H9 (cell line): ENCODE measurements around the gene GRM5. TPM values are rescaled to one million over a fixed set of nuclear protein-coding genes. Genes with fewer than 3 reads are reported as not detected.

Experiments used
- DNase-seq: peaks from one replicate; pipeline ENCODE4 v3.0.0-alpha.2; 2017
- H2AFZ ChIP-seq: one replicate; pipeline ENCODE4 v1.6.1; 2013; ENCODE audit warnings: mild to moderate bottlenecking, low read length, control low read depth, moderate library complexity
- H2AK5ac ChIP-seq: 2 replicates; pipeline ENCODE4 v1.6.1; 2013; ENCODE audit warnings: low read length, control low read depth, mixed read lengths; ENCODE audit not compliant: insufficient read length
- H2BK120ac ChIP-seq: one replicate; pipeline ENCODE4 v1.6.1; 2013; ENCODE audit warnings: low read depth, mild to moderate bottlenecking, low read length, control low read depth, inconsistent platforms; ENCODE audit not compliant: poor library complexity, severe bottlenecking
- H2BK12ac ChIP-seq: 2 replicates; pipeline ENCODE4 v1.6.1; 2013; ENCODE audit warnings: low read length, control low read depth, mixed read lengths, low read depth; ENCODE audit not compliant: insufficient read length
- H2BK15ac ChIP-seq: 2 replicates; pipeline ENCODE4 v1.6.1; 2013; ENCODE audit warnings: low read depth, low read length, control low read depth
- H2BK20ac ChIP-seq: one replicate; pipeline ENCODE4 v1.6.1; 2013; ENCODE audit warnings: low read depth, mild to moderate bottlenecking, low read length, control low read depth, inconsistent platforms; ENCODE audit not compliant: poor library complexity, severe bottlenecking
- H2BK5ac ChIP-seq: 2 replicates; pipeline ENCODE4 v1.6.1; 2013; ENCODE audit warnings: low read length, control low read depth, mixed read lengths; ENCODE audit not compliant: insufficient read length
- H3K14ac ChIP-seq: 2 replicates; pipeline ENCODE4 v1.6.1; 2013; ENCODE audit warnings: low read length, control low read depth; ENCODE audit not compliant: insufficient read depth
- H3K18ac ChIP-seq: 2 replicates; pipeline ENCODE4 v1.6.1; 2013; ENCODE audit warnings: low read depth, mild to moderate bottlenecking, mixed read lengths, low read length, control low read depth; ENCODE audit not compliant: insufficient read length
- H3K23ac ChIP-seq: 2 replicates; pipeline ENCODE4 v1.6.1; 2013; ENCODE audit warnings: low read length, control low read depth, mixed read lengths, low read depth; ENCODE audit not compliant: insufficient read length
- H3K23me2 ChIP-seq: 2 replicates; pipeline ENCODE4 v1.6.1; 2013; ENCODE audit warnings: low read depth, mild to moderate bottlenecking, mixed read lengths, low read length, control low read depth; ENCODE audit not compliant: insufficient read length, poor library complexity, severe bottlenecking
- H3K27ac ChIP-seq: 2 replicates; pipeline ENCODE4 v1.5.1; 2013; ENCODE audit warnings: low read length, control low read depth, mixed read lengths, low read depth; ENCODE audit not compliant: insufficient read length
- H3K27me3 ChIP-seq: 2 replicates; pipeline ENCODE4 v1.6.1; 2013; ENCODE audit warnings: low read length, control low read depth, inconsistent platforms; ENCODE audit not compliant: insufficient read depth
- H3K4ac ChIP-seq: 2 replicates; pipeline ENCODE4 v1.6.1; 2013; ENCODE audit warnings: low read depth, mild to moderate bottlenecking, control low read depth, inconsistent platforms, low read length, moderate library complexity
- H3K4me1 ChIP-seq: 2 replicates; pipeline ENCODE4 v1.6.1; 2013; ENCODE audit warnings: low read length, control low read depth, inconsistent platforms; ENCODE audit not compliant: insufficient read depth
- H3K4me2 ChIP-seq: 2 replicates; pipeline ENCODE4 v1.6.1; 2013; ENCODE audit warnings: low read length, control low read depth, mixed read lengths; ENCODE audit not compliant: insufficient read length, insufficient read depth
- H3K56ac ChIP-seq: 2 replicates; pipeline ENCODE4 v1.6.1; 2013; ENCODE audit warnings: low read depth, mild to moderate bottlenecking, mixed read lengths, low read length, control low read depth; ENCODE audit not compliant: insufficient read length
- H3K79me1 ChIP-seq: 2 replicates; pipeline ENCODE4 v1.6.1; 2013; ENCODE audit warnings: low read depth, mild to moderate bottlenecking, moderate library complexity, low read length, control low read depth, inconsistent platforms; ENCODE audit not compliant: insufficient read depth, poor library complexity, severe bottlenecking
- H3K79me2 ChIP-seq: 2 replicates; pipeline ENCODE4 v1.6.1; 2013; ENCODE audit warnings: low read length, control low read depth, inconsistent platforms; ENCODE audit not compliant: insufficient read depth
- H3K9ac ChIP-seq: 2 replicates; pipeline ENCODE4 v1.6.1; 2013; ENCODE audit warnings: low read length, control low read depth, mixed read lengths; ENCODE audit not compliant: insufficient read length; ENCODE audit errors: extremely low read depth
- H3K9me3 ChIP-seq: one replicate; pipeline ENCODE4 v1.6.1; 2013; ENCODE audit warnings: low read depth, low read length, inconsistent platforms; ENCODE audit not compliant: control insufficient read depth
- H3T11ph ChIP-seq: one replicate; pipeline ENCODE4 v1.6.1; 2013; ENCODE audit warnings: mild to moderate bottlenecking, low read length, control low read depth, inconsistent platforms
- H4K20me1 ChIP-seq: one replicate; pipeline ENCODE4 v1.6.1; 2013; ENCODE audit not compliant: control insufficient read depth, insufficient read length, insufficient read depth
- H4K5ac ChIP-seq: 2 replicates; pipeline ENCODE4 v1.6.1; 2013; ENCODE audit warnings: low read depth, mild to moderate bottlenecking, mixed read lengths, low read length, control low read depth; ENCODE audit not compliant: insufficient read length
- H4K8ac ChIP-seq: replicated peaks from 2 replicates; pipeline ENCODE4 v1.6.1; 2013; ENCODE audit warnings: low read length, control low read depth, mixed read lengths, low read depth; ENCODE audit not compliant: insufficient read length
- H4K91ac ChIP-seq: 2 replicates; pipeline ENCODE4 v1.6.1; 2013; ENCODE audit warnings: low read depth, mild to moderate bottlenecking, moderate library complexity, mixed read lengths, low read length, control low read depth; ENCODE audit not compliant: insufficient read length
- H3K27ac Mint-ChIP-seq, 3 experiments: 2 replicates in 2 of 3; 3 replicates in 1 of 3; pipeline ENCODE4 v1.8.0; 2020 to 2021; ENCODE audit warnings: mixed read lengths in 3 of 3, mild to moderate bottlenecking in 1 of 3, moderate library complexity in 1 of 3
- H3K27me3 Mint-ChIP-seq: 2 replicates; pipeline ENCODE4 v1.8.0; 2021; ENCODE audit warnings: low read depth, mild to moderate bottlenecking, moderate library complexity, mixed read lengths
- H3K36me3 Mint-ChIP-seq, 3 experiments: 2 replicates in 2 of 3; 3 replicates in 1 of 3; pipeline ENCODE4 v1.8.0; 2020 to 2021; ENCODE audit warnings: low read depth in 3 of 3, mixed read lengths in 3 of 3; ENCODE audit not compliant: insufficient read depth in 1 of 3
- H3K4me1 Mint-ChIP-seq, 2 experiments: 2 replicates each; pipeline ENCODE4 v1.8.0; 2020; ENCODE audit warnings: mixed read lengths in 2 of 2
- H3K4me3 Mint-ChIP-seq, 2 experiments: 2 replicates in 1 of 2; 3 replicates in 1 of 2; pipeline ENCODE4 v1.8.0; 2020 to 2021; ENCODE audit warnings: mild to moderate bottlenecking in 2 of 2, mixed read lengths in 2 of 2, moderate library complexity in 1 of 2
- H3K9me3 Mint-ChIP-seq, 2 experiments: 2 replicates in 1 of 2; 3 replicates in 1 of 2; pipeline ENCODE4 v1.8.0; 2020; ENCODE audit warnings: mild to moderate bottlenecking in 2 of 2, mixed read lengths in 2 of 2, moderate library complexity in 1 of 2
- CTCF ChIP-seq: fragments of 200-600 bp; sonication (generic); conservative IDR thresholded peaks from 3 replicates; pipeline ENCODE4 v1.8.0; 2021; ENCODE audit warnings: antibody characterized with exemption, mild to moderate bottlenecking
- WGBS: extraction: QIAGEN DNeasy Blood & Tissue Kit; methylation state at CpG from one replicate; pipeline ENCODE4 v1.1.7; 2013; ENCODE audit warnings: missing lambda C conversion rate, low lambda C conversion rate, mixed read lengths; ENCODE audit not compliant: insufficient read length; ENCODE audit errors: extremely low coverage; 5-methylcytosine and 5-hydroxymethylcytosine counted together
- total RNA-seq: library from RNA; stranded (reverse); gene quantifications from 2 replicates; pipeline ENCODE4 v1.2.1, GENCODE V29; 2021

GRM5 gene
- total RNA-seq, 1 experiment from 2014 or later, result not detected

GRCh38 chr11:88594274-88594950 is 471.4 kb downstream of the GRM5 start:
- Histone ChIP-seq H3T11ph (no peak overlapping the region), H2BK20ac (no peak overlapping the region), H4K5ac (no peak overlapping the region), H2AK5ac (no peak overlapping the region), H3K23me2 (no peaks in the 10 kb centered on the region), H3K9ac (no peak overlapping the region), H3K27me3 (no peaks in the 10 kb centered on the region), H2BK15ac (no peak overlapping the region), H4K8ac (no peak overlapping the region), H2AFZ (no peak overlapping the region), H3K56ac (no peak overlapping the region), H3K18ac (no peak overlapping the region), H3K23ac (no peak overlapping the region), H3K4ac (no peak overlapping the region), H2BK120ac (no peak overlapping the region), H3K14ac (no peak overlapping the region), H4K91ac (no peak overlapping the region), H3K4me2 (no peak overlapping the region), H3K9me3 (no peaks in the 10 kb centered on the region), H2BK5ac (no peak overlapping the region), H4K20me1 (no peaks in the 10 kb centered on the region), H3K27ac (no peak overlapping the region), H2BK12ac (no peak overlapping the region), H3K79me1 (no peaks in the 10 kb centered on the region), H3K79me2 (no peaks in the 10 kb centered on the region), H3K4me1 (no peaks in the 10 kb centered on the region)
- no peaks in the 10 kb centered on the region for H3K4me1 Mint-ChIP-seq
- DNase-seq, result no peak
- TF ChIP-seq CTCF, result no peak
- no CpG with 5 or more reads among the region's 2 CpGs for WGBS
- H3K27ac Mint-ChIP-seq, result no peak overlapping the region
- no peaks in the 10 kb centered on the region for H3K27me3 Mint-ChIP-seq
- H3K9me3 Mint-ChIP-seq, result no peaks in the 10 kb centered on the region
- H3K4me3 Mint-ChIP-seq, result no peak overlapping the region
- H3K36me3 Mint-ChIP-seq, result no peaks in the 10 kb centered on the region
